ACHN (cell line): ENCODE measurements around the gene ARHGEF10L.

ENCODE experiments used
- DNase-seq: peaks from one replicate; pipeline ENCODE4 v3.0.0-alpha.2; 2015
- in situ Hi-C: cut with HindIII; loops from 2 replicates; pipeline ENCODE4 v1.10.0; 2017; ENCODE audit warnings: low sequenced_read_pairs, low pct_ligation_motif_present, low pct_unique_long_range_greater_than_20kb

ARHGEF10L gene

DNA sequence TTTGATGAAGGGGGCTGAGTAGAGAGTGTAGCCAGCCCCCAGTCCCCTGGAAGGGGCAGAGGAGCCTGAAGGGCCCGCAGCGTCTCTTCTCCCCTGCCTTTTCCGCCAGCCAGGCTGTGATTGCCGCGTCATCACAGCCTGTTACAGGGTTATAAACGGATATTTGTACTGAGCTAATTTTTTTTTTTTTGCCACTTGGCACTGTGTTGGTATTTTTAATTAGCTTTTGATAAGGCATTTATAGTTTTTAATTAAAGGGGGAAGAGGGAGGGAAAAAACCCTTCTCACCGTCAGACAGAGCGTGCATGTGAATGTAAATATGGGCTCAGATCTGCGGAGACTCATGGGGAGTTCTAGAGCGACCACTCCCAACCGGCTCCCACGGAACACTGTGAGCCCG, 117.9 kb downstream of the ARHGEF10L start:
- in situ Hi-C loops = no loop called here
- no peak for DNase-seq

DNA sequence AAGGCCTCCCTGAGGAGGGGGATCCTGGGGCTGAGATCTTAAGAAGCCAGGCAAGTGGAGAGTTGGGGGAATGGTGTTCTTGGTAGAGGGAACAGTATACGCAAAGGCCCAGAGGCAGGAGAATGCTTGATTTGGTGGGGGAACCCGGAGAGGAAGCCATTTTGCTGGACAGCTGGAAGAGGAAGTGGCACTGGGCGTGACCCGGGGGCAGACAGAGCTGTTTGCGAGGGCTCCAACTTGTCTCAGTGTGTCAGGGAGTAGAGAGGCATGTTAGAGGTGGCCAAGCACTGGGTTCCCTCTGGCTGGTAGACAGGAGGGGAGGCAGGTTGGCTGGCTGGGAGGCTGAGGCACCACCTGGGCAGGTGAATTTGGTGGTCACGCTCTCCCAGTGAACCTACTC, 119.3 kb downstream of the ARHGEF10L start:
- in situ Hi-C loops = no loop called here
- DNase-seq = no peak

DNA sequence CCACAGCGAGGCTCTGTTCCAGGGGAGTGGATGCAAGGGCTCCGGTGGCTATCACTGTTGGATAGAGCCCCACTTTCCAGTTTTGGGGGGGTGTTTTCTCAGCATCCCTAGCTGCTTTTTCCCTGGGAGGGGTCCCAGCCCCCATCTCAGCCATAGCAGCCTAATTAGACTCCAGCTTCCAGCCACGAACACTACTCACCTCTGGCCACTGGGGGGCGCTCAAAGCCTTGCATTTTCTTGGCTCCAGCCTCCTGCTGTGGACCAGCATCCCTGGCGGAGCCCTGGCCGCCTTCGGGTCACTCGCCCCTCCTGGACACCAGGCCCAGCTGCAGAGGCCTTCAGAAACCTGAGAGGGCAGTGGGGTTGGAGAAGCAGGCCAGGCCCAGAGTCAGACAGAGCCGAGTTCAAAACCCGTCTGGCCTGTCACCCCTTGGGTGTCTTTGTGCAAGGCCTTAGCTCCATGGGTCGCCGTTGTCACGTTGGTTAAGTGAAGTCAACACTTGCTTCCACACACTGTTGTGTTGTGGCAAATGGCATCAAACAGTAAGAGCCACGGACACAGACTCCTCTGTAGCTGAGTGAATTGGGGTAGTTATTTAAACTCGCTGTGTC, 122.2 kb downstream of the ARHGEF10L start:
- DNase-seq = peak; percentile 47
- in situ Hi-C loops = no loop called here

DNA sequence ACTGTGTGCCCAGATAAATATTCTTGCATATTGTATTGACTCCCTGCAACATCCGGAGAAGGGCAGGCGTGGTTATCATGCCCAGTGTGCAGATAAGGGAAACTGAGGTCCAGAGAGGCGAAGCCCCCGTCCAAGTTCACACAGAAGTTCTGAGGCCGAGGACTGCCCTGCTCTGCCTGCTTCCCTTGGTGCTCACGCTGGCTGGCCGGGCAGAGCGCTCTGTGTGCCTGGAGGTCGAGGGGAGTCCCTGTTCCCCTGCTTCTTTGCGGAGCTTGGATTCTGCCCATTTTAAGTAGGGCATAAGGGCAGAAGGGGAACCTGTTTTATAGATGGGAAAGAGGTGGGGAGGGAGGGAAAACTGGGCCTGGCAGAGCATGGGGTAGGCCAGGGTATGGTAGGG, 122.8 kb downstream of the ARHGEF10L start:
- DNase-seq = no peak
- in situ Hi-C loops = no loop called here

DNA sequence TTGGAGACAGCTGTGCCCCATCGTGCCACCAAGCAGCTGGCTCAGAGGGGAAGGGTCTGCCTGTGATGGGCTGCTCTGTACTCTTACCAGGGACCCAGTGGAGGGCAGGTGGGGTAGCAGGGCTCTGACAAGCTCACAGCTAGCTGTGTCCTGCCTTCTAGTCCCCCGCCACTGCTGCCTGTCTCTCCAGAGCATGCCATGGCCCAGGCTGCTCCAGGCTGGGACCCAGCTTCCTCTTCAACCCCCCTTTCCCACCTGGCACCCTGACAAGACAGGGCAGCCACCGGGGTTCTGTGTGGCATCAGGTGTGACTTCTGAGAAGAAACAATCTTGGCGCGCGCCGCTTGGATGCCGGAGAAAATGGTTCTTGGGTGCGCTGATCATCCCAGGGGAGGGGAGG, 123.3 kb downstream of the ARHGEF10L start:
- in situ Hi-C loops = no loop called here
- DNase-seq = no peak

DNA sequence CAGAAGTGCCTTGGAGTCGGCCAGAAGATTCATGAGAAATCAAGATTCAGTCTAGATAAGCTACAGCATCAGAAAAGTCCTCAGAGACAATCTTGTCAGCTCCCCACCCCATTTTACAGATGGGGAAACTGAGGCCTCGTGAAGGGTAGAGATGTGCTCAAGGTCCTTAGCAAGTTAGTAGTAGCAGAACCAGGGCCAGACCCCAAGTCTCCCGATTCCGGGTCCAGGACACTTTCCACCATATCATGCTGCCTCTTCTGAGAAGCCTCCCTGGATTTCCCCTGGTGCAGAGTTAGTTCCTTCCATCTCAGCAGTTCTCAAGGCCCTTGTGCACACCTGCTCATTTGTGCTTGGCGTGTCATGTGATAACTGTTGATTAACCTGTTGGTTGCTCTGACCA, 124.1 kb downstream of the ARHGEF10L start:
- no peak for DNase-seq
- in situ Hi-C loops = no loop called here

DNA sequence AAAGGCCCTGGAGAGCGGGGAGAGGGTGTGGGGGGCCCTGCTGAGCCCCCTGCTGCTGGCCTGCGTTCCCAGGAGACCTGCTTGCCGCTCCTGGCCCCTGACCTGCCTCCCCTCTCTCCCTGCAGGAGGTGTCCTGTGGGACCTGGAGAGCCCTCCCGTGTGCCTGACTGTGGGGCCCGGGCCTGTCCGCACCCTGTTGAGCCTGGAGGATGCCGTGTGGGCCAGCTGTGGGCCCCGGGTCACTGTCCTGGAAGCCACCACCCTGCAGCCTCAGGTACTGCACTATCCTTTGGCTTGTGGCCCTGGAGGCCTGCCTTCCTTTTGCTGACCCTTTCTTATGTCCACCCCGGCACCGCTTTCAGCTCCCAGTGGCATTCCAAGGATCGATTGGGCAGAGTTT, 124.8 kb downstream of the ARHGEF10L start:
- DNase-seq = no peak
- in situ Hi-C loops = no loop called here

DNA sequence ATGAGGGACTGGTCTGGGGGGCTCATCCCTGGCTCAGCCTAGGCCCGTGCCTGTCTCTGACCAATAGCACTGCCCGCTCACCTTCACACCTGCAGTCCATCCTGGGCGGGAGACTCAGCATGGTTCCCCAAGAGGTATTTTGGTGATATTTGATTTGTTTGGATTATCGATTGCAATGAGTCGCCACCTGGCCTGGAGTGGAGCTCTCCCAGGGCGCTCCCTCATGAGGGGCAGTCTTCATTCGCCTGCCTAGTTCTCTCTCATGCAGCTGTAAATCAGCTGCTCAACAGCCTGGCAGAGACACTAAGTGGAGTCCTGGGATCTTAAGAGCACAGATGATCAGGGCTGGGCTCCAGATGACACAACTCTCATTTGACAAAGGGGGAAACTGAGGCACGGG, 125.6 kb downstream of the ARHGEF10L start:
- no peak for DNase-seq
- in situ Hi-C loops = no loop called here

DNA sequence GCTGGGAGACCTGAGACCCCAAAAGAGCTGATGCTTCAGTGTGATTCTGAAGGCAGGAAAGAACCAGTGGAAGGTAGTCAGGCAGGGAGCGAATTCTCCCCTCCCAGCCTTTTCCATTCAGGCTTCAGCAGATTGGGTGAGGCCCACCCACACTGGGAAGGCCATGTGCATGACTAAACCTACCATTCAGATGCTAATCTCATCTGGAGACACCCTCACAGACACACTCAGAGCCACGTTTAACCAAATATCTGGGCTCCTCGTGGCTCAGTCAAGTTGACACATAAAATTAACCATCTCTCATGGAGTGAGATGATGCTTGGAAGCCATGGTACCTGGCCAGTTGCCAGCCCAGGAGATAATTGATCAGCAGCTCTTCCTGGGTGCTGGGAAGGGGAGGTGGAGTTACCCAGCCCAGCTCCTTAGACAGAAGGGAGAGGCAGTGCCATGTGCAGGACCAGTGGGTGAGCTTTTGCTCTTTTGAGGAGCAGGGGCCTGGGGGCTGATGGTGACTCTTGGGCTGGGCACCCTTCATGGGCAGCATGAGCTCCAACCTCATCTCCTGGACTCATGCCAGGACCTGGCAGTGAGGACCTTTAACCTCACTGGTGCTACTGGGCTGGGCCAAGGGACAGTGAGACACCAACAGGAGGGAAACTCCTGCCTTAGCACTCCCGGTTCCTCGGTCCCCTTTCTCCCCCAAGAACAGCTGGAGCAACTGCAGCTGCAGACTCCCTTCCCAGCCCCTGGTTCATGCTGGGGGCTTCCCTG, 126.6 kb downstream of the ARHGEF10L start:
- DNase-seq = no peak
- in situ Hi-C loops = no loop called here

DNA sequence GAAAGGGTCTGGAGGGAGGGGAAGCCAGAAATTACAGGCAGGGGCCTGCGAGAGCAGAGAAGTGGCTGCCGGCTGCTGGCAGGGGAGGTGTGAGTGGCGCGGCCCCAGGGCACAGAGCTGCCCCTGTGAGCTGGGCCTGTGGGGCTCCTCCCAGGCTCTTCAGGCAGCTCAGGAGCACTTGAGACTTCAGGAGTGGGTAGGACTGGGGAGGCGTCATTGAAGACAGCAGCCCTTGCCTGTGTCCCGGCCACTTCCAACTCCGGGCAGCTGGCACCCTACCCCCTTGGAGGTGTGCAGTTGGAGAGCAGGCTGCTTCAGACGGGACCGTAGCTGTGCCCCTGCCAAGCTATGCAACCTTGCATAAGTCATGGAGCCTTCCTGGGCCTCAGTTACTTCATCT, 128.1 kb downstream of the ARHGEF10L start:
- DNase-seq = no peak
- in situ Hi-C loops = no loop called here

DNA sequence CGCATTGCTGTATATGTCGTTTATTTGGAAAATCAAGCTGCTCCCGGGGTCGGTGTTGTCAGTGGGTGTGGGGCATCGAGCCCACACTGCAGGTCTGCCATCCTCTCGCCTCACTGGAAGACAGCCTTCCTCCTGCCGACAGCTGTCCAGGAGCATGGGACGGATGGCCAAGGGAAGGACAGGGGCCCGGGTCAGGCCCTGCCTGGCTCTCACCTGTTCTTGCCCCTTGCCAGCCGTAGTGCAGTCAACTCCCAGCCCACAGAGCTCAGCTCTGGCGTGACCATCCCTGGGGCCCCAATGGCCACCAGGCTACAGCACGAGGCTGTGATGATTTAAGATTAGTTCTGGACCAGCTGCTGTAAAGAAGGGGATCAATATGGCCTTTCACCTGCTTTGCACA, 128.7 kb downstream of the ARHGEF10L start:
- no peak for DNase-seq
- in situ Hi-C loops = no loop called here

DNA sequence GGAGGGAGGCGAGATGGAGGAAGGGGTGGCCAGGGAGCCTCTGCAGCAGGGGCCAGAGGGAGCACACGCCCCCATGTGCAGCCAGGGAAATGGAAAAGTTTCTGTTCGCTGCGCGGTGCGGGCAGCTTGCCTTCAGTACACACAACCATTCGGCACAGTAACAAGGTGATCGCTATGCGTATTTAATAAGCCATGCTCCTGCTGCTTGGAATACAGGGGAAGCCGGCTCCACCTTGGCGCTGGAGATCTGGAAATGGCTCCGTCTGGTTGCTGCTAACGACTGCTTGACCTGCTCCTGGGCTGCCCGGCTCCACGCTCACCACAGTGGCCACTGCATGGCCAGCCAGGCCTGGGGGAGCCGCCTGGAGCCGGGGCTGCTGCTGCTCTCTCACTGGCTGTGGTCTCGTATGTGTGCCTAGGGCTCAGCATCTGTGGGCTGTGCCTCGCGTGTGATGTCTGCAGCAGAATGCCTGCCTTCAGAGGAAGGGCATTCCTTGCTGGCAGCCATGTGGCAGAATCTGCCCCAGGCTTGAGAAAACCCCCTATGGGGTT, 129.2 kb downstream of the ARHGEF10L start:
- DNase-seq = no peak
- in situ Hi-C loops = no loop called here

DNA sequence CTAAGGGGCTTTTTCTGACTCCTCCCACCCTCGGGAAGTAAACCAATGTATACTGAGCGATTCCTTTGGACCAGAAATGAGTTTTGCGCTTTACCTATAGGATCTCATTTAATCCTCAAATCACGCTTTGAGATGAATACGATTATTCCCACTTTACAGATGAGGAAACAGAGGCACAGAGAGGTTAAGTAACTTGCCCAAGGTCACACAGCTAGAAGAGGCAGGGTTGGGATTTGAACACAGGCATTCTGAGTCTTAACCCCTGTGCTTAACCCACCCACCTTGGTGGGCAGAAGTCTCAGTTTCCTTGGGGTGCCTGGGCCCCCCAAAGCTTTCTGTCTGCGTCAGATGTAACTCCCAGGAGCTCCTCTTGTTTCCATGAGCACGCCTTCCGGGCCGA, 129.8 kb downstream of the ARHGEF10L start:
- in situ Hi-C loops = no loop called here
- no peak for DNase-seq

DNA sequence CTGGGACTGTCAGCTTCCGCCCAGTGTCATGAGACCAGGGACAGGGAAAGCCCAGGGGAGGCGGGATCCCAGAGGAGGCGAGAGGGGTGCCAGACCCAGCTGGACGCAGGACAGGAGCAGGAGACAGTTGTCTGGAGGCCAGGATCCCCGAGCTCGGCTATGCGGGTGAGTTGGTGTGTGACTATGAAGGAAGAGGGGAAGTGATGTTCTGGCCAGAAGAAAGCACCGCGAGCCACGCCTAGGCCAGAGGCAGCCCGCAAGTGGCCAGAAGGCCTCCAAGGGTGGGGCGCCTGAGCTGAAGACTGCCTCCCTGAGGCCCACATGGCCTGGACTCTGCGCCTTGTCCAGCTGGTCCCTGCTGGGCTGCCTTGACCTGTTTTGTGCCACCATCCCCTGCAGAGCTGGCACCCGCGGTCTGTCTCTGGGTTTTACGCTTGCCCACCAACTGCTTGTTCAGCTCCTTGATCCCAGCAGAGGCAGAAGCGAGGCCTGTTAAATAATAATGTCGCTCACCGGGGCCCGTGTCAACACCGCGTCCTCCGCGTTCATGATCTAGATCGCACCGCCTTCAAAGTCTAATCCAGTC, 130.5 kb downstream of the ARHGEF10L start:
- in situ Hi-C loops = no loop called here
- DNase-seq = no peak

DNA sequence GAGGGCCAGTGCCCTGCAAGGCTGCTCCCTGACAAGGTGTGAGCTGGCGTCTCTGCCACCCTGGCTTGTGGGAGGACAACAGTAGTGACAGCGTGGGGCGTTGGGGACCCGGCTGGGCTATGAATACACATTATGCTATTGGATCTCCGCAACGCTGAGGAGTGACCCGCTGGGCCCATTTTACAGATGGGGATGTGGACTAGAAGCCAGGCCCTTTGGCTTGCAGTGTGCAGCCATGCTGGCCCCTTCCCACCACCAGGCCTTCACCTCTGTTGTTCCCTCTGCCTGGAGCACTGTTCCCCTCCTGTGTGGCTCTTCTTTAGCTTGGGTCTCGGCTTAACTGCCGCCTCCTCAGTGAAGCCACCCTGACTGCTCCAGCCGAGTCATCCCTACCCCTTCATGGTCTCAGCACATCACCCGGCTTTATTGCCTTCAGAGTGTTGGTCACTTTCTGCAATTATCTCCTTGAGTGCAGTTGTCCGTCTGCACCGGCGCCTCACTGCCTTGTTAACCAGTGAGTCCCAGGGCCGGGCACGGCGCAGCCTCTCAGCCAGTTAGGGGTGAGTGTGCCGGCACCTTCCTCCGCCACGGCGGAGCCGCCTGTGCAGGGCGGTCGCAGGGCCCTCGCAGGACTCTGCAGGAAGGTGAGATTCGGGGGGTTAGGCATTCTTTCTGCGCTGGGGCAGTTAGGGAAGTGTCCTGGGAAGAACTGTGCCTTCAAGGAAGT, 131.3 kb downstream of the ARHGEF10L start:
- DNase-seq = no peak
- in situ Hi-C loops = no loop called here

DNA sequence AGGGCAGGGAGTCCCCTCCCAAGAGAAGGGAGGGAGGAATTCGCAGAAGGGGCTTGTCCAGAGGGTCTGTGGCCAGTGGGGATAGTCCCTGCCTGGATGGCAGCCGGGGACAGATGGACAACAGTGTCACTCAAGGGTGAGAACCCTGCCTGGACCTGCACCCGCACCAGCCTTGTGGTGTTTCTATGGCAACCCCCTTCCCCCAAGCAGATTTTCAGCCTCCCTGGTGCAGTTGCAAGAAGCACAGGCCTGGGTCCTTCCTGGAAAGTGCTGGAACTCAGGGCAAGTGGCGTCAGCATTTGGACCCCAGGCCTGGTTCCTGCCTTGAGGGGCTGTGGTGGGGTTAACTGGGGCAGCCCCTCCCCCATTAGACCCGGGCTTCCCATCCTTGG, 131.8 kb downstream of the ARHGEF10L start:
- in situ Hi-C loops = no loop called here
- DNase-seq = no peak

DNA sequence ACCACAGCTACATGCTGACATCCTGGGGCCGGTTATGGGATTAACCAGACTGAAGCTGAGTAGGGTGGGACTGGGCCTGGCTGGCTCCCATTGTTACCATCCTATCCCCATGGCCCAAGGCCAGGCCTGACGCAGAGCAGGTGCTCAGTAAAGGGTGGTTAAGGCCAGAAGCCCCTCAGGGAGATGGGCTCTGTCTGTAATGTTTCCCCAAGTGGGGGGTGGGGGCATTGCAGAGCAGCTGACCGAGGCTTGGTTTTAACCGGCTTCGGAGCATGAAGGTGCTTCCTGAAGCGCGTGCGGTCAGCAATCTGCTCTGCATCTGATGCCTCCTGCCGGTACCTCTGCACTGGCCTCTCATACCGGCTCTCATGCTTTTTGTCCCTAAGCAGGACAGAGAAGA, 132.2 kb downstream of the ARHGEF10L start:
- in situ Hi-C loops = no loop called here
- no peak for DNase-seq

DNA sequence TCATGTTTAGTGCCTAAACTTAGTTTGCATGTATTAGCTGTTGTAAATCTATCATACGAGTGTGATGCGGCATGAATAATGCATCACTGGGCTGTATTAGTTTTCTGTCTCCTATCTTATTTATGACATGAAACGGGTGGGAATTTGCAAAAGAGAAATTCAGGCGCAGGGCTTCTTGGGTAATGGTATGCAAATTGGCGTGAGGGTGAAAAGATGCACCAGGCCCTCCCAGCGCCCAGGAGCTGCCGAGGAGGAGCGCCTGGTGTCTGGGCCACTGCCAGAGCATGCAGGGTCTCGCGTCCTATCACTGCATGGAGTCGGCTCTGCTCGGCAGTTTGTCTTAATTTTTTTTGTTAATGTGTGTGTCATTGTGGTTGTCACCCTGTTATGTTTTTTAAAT, 132.7 kb downstream of the ARHGEF10L start:
- no peak for DNase-seq
- in situ Hi-C loops = no loop called here

DNA sequence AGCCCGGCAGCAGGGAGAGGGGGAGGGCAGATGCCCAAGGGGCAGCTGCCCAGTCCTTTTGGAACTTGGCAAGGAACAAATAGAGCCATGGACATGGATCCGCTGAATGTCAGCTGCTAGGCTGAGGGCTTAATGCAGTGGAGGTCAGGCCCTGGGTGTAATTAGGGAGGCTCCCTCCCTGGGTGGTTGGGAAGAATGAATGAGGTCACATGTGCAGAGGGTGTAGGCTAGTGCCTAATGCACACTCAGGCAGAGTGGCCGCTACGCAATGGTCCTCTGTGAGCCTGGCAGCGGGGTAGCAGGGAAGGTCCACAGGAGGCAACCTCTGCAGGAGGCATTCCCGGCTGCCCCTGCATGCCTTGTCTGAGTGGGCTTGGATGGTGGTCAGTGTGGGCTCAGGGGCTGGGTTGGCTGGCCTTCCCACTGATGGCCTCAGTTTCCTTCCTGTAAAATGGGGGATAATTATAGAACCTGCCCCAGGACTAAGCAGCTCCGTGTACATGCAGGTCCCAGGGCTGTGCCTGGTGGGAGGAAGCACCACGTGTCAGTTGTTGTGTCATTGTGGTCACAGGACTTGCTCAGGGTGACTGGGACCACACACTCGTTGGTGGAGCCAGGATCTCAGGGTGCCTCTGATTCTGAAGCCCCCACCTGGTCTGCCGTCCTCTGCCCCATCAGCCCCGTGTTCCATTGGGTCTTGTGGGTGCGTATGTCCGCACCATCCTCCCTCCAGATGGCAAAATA, 134.0 kb downstream of the ARHGEF10L start:
- in situ Hi-C loops = no loop called here
- DNase-seq = no peak
